A673 (cell line): ENCODE results near the gene ZNF184.

Experiments used
- CTCF ChIP-seq: fragments of 300-800, 200-600 bp; sonication (generic); conservative IDR thresholded peaks from 2 replicates; pipeline ENCODE4 v1.5.1; 2017; ENCODE audit warnings: low read depth, mild to moderate bottlenecking, antibody characterized with exemption, low read length, moderate library complexity, mixed read lengths
- EZH2 ChIP-seq: fragments of 200-600 bp; sonication (generic); IDR thresholded peaks from 2 replicates; pipeline ENCODE4 v1.6.1; 2017; ENCODE audit warnings: borderline replicate concordance, low read depth, mild to moderate bottlenecking, mixed read lengths, antibody characterized with exemption, low read length; ENCODE audit not compliant: poor library complexity, severe bottlenecking

GRCh38 chr6:27472617-27473400, at the start of gene ZNF184:
- TF ChIP-seq EZH2 (no peak), CTCF (no peak; the same call in 1 of the 2 replicates)
